GM21515 (cell line): ENCODE data around the gene CHRNB4.
"Not testable (repeated sequence)": the region's sequence is repeated elsewhere in the genome, so short reads cannot be mapped to it uniquely, and the experiment has no call there.

Experiments
- ATAC-seq: cut with Tn5 transposase; IDR thresholded peaks from one replicate; pipeline ENCODE4 v1.9.1; 2021; ENCODE audit not compliant: unreplicated experiment

CHRNB4 gene

DNA sequence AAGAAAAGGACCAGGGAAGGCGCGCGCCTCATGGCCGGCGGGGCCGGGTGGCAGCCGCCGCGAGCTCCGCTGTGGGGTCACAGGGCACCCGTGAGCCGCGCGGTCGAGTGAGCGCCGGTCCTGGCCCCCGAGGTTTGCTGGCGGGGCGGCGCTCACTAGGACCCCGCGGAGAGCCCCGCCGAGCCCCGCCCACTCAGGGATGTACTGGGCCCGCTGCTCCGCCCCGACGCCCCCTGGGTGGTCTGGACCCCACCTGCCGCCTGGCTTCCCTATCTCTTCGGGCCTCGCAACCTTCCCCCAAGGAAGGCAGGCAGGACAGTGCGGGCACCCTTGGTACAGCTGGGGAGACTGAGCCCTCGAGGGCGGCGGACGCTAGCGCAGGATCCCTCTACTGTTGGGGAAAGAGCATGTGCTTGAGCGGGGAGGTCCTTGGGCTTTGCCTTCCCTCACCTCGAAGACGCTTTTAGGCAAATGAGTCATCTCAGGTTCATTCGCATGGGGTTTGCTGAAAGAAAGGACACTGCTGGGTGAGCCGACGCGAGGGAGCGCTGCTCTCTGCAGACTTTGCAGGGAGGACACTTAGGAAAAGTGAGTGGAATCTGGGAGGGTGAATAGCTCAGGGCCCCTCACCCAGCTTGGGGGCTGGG is at the start of gene CHRNB4:
Gene CHRNB4, minus strand, starts transcription at position 109 of the 647 bp plus-strand sequence. Its CDS starts 77 bp downstream, at position 32.
- ATAC-seq: no peak

GRCh38 chr15:78689626-78690025 is 48.6 kb upstream of the CHRNB4 start:
- no peak for ATAC-seq

DNA sequence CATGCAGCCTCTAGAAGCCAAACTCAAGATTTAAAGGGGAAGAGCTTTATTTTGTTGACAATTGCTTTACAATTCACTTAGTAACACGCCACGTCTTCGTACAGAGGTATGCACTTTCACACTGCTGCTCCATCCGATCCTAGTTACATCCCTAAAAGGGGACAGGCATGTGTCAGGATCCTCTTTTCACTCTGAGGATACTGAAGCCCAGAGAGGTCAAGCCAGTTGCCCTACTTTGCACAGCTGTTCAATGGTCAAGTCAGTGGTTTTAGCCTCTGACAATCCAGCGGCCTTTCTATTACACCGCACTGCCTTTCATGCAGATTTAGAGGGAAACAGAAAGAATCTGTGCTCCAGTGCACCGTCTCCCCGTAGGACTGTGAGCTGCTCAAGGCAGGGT is 44.9 kb upstream of the CHRNB4 start:
- ATAC-seq: no peak

DNA sequence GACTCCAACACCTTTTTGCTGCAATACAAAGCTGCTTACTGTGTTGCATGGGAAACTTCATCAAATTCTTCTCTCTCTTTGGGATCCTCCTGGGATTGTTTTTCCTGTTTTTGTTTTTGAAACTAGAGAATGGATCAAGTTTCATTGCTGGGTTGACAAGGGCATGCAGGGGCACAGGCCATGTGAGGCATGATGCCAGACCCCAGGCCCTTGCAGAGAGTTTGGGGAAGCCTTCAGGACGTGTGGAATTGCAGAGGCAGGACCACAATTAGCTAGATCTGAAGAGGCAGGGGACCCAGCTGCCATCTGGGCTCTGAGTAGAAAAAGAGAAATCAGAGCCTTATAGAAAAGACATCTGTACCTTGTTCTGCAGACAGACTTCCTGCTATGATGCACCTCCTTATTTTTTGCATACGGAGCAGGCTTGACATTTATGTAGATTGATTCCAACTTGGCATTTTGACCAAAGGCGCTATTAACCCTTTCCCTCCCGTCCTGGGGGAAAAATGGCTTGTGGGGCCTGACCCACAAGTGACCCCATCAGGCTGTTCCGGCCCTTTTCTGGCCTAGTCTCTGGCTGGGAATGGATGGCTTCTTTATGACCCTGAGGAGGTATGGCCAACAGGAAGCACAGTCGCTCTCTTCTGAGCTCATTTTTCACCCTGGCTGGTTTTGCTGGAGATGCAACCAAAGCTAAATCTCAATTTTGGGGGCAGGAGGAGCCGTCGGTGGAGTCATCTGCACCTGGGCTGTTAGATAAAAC is 44.3 kb upstream of the CHRNB4 start:
- no peak for ATAC-seq

- ATAC-seq: no peak
Observed at GRCh38 chr15:78684657-78685056, 43.6 kb upstream of the CHRNB4 start.

DNA sequence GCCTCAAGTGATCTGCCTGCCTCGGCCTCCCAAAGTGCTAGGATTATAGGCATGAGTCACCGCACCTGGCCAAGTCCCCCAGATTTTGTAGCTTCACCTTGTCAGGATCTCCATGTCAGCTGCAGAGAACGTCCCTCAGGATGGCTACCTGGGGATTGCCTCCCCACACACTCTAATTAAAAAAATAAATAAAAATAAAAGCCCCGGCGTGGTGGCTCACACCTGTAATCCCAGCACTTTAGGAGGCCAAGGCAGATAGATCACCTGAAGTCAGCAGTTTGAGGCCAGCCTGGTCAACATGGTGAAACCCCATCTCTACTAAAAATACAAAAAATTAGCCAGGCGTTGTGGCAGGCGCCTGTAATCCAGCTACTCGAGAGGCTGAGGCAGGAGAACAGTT is 42.6 kb upstream of the CHRNB4 start:
- not testable (repeated sequence) for ATAC-seq

GRCh38 chr15:78682693-78683410 is 41.8 kb upstream of the CHRNB4 start:
- no peak for ATAC-seq

GRCh38 chr15:78682004-78682651 is 41.1 kb upstream of the CHRNB4 start:
- ATAC-seq: no peak

DNA sequence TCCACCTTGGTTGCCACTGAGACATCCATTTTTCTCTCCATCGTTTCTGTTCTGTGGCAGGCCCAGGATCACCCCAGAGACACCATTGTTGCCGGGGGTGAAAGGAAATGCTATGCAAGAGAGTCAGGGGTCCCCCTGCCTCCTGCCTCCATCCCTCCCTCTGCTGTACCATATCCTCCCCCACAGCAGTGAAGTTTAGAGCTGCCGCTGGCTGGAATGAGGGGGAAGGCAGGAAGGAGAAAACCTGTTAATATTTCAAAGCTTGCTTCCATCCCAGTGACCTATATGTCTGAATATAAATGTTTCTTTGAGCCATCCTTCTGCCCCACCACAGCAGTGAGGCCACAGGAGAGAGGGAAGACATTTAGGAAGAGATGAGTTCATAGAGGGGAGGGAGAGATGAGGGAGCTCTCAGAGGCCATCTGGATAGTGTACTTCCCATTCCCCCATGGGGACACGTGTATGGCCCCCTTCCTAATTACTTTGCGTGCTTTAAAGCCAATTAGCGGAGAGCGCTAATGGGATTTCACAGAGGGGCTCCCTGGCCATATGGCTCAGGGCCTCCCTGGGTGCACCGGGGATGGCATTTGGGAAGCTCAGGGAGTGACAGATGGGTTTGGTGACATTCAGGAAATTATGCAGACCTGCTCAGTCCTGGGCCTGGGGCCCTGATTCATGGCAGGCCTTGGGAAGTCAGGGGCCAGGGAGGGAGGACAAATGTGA is 40.4 kb upstream of the CHRNB4 start:
- no peak for ATAC-seq

- no peak for ATAC-seq
Observed at GRCh38 chr15:78680431-78681075, 39.5 kb upstream of the CHRNB4 start.

GRCh38 chr15:78679089-78679511 is 38.1 kb upstream of the CHRNB4 start:
- no peak for ATAC-seq

DNA sequence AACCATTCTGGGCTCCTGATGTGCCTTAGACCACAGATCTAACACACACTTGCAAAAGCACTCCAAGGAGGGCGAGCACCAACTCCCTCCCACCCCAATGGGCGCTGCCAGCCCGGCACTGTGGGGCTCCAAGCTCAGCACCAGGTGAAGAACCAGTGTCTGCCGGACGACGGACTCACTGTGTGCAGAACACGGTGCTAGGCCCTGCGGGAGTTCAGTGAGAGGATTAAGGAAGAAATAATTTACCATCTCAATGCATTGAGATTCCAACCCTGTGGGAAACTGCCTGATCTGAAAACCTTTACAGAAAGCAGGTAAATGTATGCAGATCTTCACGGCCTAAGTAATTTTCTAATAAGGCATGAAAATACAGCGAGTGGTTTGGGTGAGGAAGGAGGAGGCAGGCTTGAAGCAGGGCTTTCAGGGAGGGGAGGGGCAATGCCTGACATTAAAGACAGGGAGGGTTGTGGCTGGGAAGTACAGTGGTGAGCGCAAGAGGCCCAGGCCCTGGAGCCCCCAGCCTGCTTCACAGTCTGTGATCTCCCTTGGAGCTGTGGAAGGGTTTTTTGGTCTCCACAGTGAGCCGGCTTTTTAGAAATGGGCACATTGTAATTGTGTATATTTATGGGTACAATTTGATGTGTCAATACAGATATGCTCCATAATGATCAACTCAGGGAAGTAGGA is 35.6 kb upstream of the CHRNB4 start:
- ATAC-seq: no peak

DNA sequence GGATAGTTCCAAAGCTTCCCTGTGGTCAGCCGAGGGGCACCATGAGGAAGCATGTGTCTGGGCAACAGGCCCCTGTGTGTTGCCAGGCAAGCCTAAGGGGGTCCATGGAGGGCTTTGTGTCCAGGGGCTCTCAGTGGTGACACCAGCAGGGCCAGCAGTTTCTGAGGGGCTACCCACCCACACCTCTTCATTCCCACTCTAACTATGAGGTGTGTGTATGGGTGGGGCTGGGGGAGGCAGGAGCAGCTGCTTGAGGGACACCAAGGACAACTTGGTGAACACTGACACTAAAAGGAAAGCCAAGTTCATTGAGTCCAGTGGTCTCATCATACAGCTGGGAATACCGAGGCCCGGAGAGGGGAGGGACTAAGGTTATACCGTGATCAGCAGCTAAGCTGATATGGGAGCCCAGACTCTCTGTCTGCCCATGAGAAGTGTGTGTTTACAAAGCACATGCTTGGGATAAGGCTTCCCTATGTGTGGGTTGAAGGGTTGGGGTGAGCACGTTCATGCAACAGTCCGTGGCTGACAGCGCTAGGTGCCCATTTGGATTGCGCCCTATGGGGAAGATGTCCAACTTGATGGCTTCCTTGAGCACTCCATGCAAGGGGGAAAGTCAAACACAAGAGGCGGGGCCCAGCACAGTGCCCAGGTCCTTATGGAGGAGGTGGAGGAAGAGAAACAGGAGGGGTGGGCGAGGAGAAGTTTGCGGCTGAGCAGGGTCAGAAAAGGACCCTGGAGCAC is 34.8 kb upstream of the CHRNB4 start:
- no peak for ATAC-seq

- no peak for ATAC-seq
Observed at GRCh38 chr15:78675206-78675605, 34.2 kb upstream of the CHRNB4 start.

GRCh38 chr15:78673917-78674444 is 33.0 kb upstream of the CHRNB4 start:
- ATAC-seq: no peak

DNA sequence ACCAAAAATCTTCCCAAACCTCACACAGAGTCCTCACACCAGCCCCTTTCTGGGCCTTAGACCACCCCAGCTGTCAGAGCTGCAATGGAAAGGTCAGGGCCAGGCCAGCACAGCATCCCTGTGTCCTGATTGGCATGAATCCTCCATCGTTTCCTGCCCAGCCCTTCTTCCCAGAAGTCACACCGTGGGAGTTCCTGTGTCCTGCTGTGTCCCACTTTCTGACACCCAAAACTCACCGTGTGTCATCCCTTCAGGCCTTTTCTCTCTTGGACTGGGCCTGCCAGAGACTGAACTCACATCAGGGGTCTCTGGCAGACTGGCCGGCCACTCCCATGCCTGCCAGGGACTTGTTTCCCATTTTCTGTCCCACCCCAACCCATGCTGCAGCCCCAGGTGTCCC is 32.5 kb upstream of the CHRNB4 start:
- no peak for ATAC-seq

GRCh38 chr15:78672285-78673014 is 31.4 kb upstream of the CHRNB4 start:
- no peak for ATAC-seq

GRCh38 chr15:78671626-78672211 is 30.7 kb upstream of the CHRNB4 start:
- no peak for ATAC-seq
